Cardiac fibroblast (primary cell): ENCODE results near the gene METAP1D.

ENCODE experiments used
- DNase-seq, 2 donors: peaks; one replicate each; pipeline versions ENCODE4 v3.0.0 to v3.0.0-alpha.2; 2010; ENCODE audit warnings: low read depth in 2 of 2
- H3K4me3 ChIP-seq, 2 donors: replicated peaks in 1 of 2; 1 replicate in 1 of 2; 2 replicates in 1 of 2; pipeline ENCODE4 v1.5.1; 2011; ENCODE audit warnings: low read depth in 2 of 2, low read length in 2 of 2, mild to moderate bottlenecking in 2 of 2, moderate library complexity in 1 of 2
- TF ChIP-seq, protein P1 (sequence below): IDR thresholded peaks from one replicate; pipeline ENCODE4 v1.5.1; 2011; ENCODE audit warnings: low read depth, mild to moderate bottlenecking, low read length, inconsistent platforms

METAP1D gene

DNA sequence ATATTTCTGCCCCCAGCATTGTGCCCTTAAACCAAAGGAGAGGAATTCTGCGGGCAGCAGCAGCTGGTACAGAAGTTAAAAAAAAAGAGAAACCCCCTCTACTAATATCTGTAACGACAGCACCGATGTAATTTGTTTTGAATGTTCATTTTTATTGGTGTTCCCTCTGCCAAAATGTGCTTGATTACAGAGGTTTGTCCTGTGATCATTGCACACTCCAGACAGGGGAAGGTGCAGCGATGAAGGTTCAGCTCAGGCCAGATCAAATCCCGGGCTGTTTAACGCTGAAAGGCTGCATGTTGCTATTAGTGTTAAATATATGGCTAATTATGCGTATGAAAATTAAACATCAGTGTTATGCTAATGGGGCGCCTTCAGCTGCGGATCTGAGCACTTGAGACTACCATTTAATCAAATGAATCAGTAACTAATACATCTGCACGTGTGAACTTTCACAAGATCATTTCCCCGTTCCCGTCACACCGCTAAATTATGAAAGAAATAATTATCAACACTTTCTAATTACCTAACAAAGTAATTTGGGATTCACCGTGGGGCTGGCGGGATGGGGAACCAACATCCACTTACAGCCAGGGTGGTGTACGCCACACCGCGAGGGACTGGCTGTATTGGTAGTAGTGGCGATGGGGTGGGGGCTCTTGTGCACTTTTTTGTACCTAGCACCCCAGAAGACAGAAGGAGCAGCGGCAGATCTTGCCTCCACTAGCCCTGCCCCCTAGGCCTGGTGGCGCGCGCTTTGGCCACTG, 84.1 kb downstream of the METAP1D start:
- TF ChIP-seq, protein P1, sequence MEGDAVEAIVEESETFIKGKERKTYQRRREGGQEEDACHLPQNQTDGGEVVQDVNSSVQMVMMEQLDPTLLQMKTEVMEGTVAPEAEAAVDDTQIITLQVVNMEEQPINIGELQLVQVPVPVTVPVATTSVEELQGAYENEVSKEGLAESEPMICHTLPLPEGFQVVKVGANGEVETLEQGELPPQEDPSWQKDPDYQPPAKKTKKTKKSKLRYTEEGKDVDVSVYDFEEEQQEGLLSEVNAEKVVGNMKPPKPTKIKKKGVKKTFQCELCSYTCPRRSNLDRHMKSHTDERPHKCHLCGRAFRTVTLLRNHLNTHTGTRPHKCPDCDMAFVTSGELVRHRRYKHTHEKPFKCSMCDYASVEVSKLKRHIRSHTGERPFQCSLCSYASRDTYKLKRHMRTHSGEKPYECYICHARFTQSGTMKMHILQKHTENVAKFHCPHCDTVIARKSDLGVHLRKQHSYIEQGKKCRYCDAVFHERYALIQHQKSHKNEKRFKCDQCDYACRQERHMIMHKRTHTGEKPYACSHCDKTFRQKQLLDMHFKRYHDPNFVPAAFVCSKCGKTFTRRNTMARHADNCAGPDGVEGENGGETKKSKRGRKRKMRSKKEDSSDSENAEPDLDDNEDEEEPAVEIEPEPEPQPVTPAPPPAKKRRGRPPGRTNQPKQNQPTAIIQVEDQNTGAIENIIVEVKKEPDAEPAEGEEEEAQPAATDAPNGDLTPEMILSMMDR = no peak
- H3K4me3 ChIP-seq = peak overlapping the region in 1 of 2 donors; percentile 62
- DNase-seq = no peak

DNA sequence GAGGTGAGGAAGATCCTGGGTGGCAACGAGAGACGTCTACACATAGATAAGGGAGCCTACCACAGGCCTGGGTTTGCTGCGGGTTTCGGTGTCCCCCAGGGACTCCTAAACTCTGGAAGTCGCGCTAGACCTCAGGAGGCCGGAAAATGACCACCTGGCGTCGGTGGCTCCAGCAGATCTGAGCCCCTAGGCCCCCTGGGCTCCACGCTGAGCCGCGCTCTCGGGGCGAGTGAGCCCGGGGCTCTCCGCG, 84.6 kb downstream of the METAP1D start:
- TF ChIP-seq, protein P1 = no peak
- peak overlapping the region; percentile 46 to 62 for H3K4me3 ChIP-seq
- DNase-seq = no peak

DNA sequence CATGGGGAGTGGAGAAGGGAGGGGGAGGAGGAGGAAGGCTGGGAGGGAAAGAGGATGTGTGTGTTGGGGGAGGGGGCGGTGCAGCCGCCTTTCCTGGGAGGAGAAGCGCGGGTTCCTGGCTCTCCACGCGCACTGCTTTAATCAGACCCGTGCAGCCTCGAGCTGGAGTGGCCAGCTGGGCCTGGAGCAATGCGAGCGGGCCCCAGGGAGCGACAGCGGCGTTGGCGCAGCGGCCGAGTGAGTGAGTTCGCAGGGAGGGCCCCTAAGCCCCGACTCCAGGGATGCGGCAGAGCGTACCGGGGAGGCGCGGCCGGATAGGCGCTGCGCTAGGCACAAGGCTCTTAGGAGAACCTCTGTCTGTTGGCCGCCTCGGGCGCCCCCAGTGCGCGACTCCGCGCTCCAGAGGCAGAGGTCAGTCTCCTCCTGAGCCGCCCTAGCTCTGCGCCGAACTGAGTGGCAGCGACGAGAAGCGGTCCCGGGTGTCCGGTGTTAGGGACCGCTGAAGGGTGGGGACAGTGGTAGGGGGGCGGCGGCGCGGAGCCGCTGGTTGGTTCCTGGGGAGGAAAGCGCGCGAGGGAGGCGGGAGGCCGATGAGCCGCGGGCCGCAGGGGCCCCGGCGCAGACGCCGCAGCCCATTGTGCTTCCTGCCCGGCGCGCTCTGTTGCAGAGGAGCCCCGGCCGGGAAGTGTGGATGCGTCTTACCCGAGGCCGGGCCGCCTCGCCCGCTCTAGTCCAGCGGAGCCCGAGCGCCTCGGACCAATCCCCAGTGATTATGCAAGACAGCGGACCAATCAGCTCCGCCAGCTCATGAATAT, 85.1 kb downstream of the METAP1D start:
- H3K4me3 ChIP-seq = peak overlapping the region; percentile 46 to 62
- DNase-seq = peak; percentile 94 to 97
- TF ChIP-seq, protein P1 = no peak

DNA sequence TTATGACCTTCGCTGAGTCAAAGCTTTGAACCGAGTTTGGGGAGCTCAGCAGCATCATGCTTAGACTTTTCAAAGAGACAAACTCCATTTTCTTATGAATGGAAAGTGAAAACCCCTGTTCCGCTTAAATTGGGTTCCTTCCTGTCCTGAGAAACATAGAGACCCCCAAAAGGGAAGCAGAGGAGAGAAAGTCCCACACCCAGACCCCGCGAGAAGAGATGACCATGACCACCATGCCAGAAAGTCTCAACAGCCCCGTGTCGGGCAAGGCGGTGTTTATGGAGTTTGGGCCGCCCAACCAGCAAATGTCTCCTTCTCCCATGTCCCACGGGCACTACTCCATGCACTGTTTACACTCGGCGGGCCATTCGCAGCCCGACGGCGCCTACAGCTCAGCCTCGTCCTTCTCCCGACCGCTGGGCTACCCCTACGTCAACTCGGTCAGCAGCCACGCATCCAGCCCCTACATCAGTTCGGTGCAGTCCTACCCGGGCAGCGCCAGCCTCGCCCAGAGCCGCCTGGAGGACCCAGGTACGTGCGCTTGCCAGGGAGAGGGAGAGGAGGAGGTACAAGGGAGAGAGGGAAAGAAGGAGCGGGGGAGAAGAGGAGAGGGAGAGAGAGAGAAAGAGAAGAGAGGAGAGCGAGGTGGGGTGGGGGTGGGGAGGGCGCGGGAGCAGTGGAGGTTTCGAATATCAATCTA, 85.9 kb downstream of the METAP1D start, which contains the start of gene DLX1:
Gene DLX1 (plus strand): TSS at position 48 of the 700 bp plus-strand sequence. CDS start 171 bp downstream, at position 219.
- peak within 1 kb of the TSS; percentile 46 to 62 for H3K4me3 ChIP-seq
- no peak for DNase-seq
- TF ChIP-seq, protein P1 = no peak

DNA sequence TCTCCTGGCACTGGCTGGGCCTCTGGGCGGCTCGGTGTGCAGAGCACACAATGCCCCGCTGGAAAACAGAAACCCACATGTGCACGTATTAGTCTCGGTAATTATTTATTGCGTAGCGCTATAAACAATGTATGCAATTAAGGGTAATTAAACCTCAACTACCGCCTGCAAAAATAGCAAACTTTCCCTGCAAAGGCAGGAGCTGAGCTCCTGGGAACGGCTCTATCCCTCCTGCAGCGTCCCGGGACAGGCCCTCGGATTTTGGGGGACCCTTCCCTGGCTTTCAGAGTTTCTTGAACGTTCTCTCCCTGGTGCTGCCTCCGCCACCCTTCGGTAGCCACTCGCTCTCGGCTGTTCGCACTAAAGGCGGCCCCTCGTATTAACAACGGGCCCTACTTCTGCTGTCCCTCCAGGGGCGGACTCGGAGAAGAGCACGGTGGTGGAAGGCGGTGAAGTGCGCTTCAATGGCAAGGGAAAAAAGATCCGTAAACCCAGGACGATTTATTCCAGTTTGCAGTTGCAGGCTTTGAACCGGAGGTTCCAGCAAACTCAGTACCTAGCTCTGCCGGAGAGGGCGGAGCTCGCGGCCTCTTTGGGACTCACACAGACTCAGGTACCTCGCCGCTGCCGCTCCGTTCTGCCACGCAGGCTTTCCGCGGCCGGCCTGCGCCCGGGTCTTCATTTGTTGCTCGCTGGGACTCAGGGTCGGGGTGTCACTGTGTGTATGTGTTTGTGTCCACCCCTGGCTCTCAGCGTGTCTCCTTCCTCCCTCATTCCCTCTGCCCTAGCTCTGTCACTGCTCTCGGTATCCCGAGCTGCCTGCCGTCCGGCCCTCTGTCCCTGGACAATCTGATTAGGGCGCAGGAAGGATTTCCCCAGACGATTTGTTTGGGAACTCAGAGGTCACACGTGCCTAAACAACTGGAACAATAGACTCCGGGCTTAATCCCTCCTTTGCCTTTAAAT, 86.8 kb downstream of the METAP1D start:
- TF ChIP-seq, protein P1 = no peak
- no peak for DNase-seq
- peak overlapping the region in 1 of 2 donors; percentile 62 for H3K4me3 ChIP-seq
